ENCODE measurements around the gene ATP1A4.

Gene ATP1A4

GRCh38 chr1:160148121-160148520 is 3.3 kb upstream of the ATP1A4 start:
- no peak for DNase-seq

- no peak for DNase-seq
Observed at GRCh38 chr1:160149233-160149632, 2.2 kb upstream of the ATP1A4 start.

GRCh38 chr1:160149716-160150115 is 1.7 kb upstream of the ATP1A4 start:
- no peak for DNase-seq

- DNase-seq: no peak
Observed at GRCh38 chr1:160154790-160155189, 3.4 kb downstream of the ATP1A4 start.

- DNase-seq: no peak
Observed at GRCh38 chr1:160156361-160156760, 5.0 kb downstream of the ATP1A4 start.

- DNase-seq: no peak
Observed at GRCh38 chr1:160157174-160157573, 5.8 kb downstream of the ATP1A4 start.

- DNase-seq: no peak
Observed at GRCh38 chr1:160158031-160158430, 6.6 kb downstream of the ATP1A4 start.

GRCh38 chr1:160158534-160158933 is 7.1 kb downstream of the ATP1A4 start:
- DNase-seq: no peak

GRCh38 chr1:160159846-160160245 is 8.4 kb downstream of the ATP1A4 start:
- DNase-seq: no peak

- DNase-seq: no peak
Observed at GRCh38 chr1:160161965-160162705, 10.7 kb downstream of the ATP1A4 start.

GRCh38 chr1:160162931-160163330 is 11.5 kb downstream of the ATP1A4 start:
- DNase-seq: no peak

GRCh38 chr1:160163615-160164014 is 12.2 kb downstream of the ATP1A4 start:
- DNase-seq: peak; percentile 30

GRCh38 chr1:160164121-160164520 is 12.7 kb downstream of the ATP1A4 start:
- no peak for DNase-seq

- DNase-seq: no peak
Observed at GRCh38 chr1:160166166-160166868, 14.9 kb downstream of the ATP1A4 start.

GRCh38 chr1:160167056-160167455 is 15.7 kb downstream of the ATP1A4 start:
- no peak for DNase-seq

GRCh38 chr1:160167580-160167979 is 16.2 kb downstream of the ATP1A4 start:
- no peak for DNase-seq

GRCh38 chr1:160168016-160168415 is 16.6 kb downstream of the ATP1A4 start:
- no peak for DNase-seq

- DNase-seq: no peak
Observed at GRCh38 chr1:160168609-160169369, 17.4 kb downstream of the ATP1A4 start.

- no peak for DNase-seq
Observed at GRCh38 chr1:160169553-160170399, 18.4 kb downstream of the ATP1A4 start.

- DNase-seq: no peak
Observed at GRCh38 chr1:160171354-160171753, 20.0 kb downstream of the ATP1A4 start.

- DNase-seq: no peak
Observed at GRCh38 chr1:160171980-160172379, 20.6 kb downstream of the ATP1A4 start.

GRCh38 chr1:160177231-160177630 is 25.8 kb downstream of the ATP1A4 start:
- no peak for DNase-seq

- no peak for DNase-seq
Observed at GRCh38 chr1:160177667-160178066, 26.3 kb downstream of the ATP1A4 start.
